HG02938 (cell line): ENCODE data around the gene MGME1.

Source experiments
- ATAC-seq: cut with Tn5 transposase; IDR thresholded peaks from one replicate; pipeline ENCODE4 v1.9.1; 2021; ENCODE audit warnings: mild to moderate bottlenecking, moderate library complexity; ENCODE audit not compliant: unreplicated experiment

MGME1 gene

GRCh38 chr20:17939622-17940223 is 29.1 kb upstream of the MGME1 start:
- ATAC-seq = no peak

- no peak for ATAC-seq
Observed at GRCh38 chr20:17940224-17940971, 28.4 kb upstream of the MGME1 start.

- ATAC-seq = no peak
Observed at GRCh38 chr20:17941087-17941825, 27.6 kb upstream of the MGME1 start.

GRCh38 chr20:17941826-17942196 is 27.0 kb upstream of the MGME1 start:
- no peak for ATAC-seq

- ATAC-seq = peak; percentile 72
Observed at GRCh38 chr20:17943343-17943742, 25.5 kb upstream of the MGME1 start.

- ATAC-seq = no peak
Observed at GRCh38 chr20:17944854-17945474, 23.9 kb upstream of the MGME1 start.

- ATAC-seq = no peak
Observed at GRCh38 chr20:17946040-17946439, 22.8 kb upstream of the MGME1 start.

GRCh38 chr20:17946572-17947473 is 22.0 kb upstream of the MGME1 start:
- ATAC-seq = no peak

- no peak for ATAC-seq
Observed at GRCh38 chr20:17947474-17947815, 21.4 kb upstream of the MGME1 start.

GRCh38 chr20:17948442-17948841 is 20.4 kb upstream of the MGME1 start:
- no peak for ATAC-seq

- no peak for ATAC-seq
Observed at GRCh38 chr20:17949899-17950298, 18.9 kb upstream of the MGME1 start.

GRCh38 chr20:17950670-17951069 is 18.1 kb upstream of the MGME1 start:
- ATAC-seq = no peak

GRCh38 chr20:17951323-17951722 is 17.5 kb upstream of the MGME1 start:
- no peak for ATAC-seq

- ATAC-seq = no peak
Observed at GRCh38 chr20:17952692-17953684, 15.8 kb upstream of the MGME1 start.

- ATAC-seq = no peak
Observed at GRCh38 chr20:17953935-17954334, 14.9 kb upstream of the MGME1 start.

GRCh38 chr20:17955302-17955701 is 13.5 kb upstream of the MGME1 start:
- no peak for ATAC-seq

- ATAC-seq = no peak
Observed at GRCh38 chr20:17956099-17956685, 12.6 kb upstream of the MGME1 start.

- no peak for ATAC-seq
Observed at GRCh38 chr20:17957505-17958363, 11.1 kb upstream of the MGME1 start.
